ENCODE measurements around the gene CEP126.

The CEP126 gene

GRCh38 chr11:101914738-101915426 lies at the start of gene CEP126:
Gene CEP126, plus strand, starts transcription at chr11:101915010. Its CDS starts 275 bp downstream, at chr11:101915285.
- FAIRE-seq = peak; percentile 99

GRCh38 chr11:101866619-101867491 lies 48.0 kb upstream of the CEP126 start:
- FAIRE-seq = peak; percentile 92

More at GRCh38 chr11:101914738-101915426, at the start of gene CEP126:
- DNase-seq (ENCODE audit: insufficient read length, low spot score) = peak; percentile 96

GRCh38 chr11:101867951-101868350 lies 46.9 kb upstream of the CEP126 start:
- FAIRE-seq (peak; percentile 52), DNase-seq (ENCODE audit: insufficient read length, low spot score) (no peak)

More at GRCh38 chr11:101866619-101867491, 48.0 kb upstream of the CEP126 start:
- peak; percentile 51 for DNase-seq (ENCODE audit: insufficient read length, low spot score)

GRCh38 chr11:101870510-101870909 lies 44.3 kb upstream of the CEP126 start:
- FAIRE-seq (peak; percentile 94), DNase-seq (ENCODE audit: insufficient read length, low spot score) (peak; percentile 59)

- FAIRE-seq (peak; percentile 95), DNase-seq (ENCODE audit: insufficient read length, low spot score) (no peak)
Measured at GRCh38 chr11:101872171-101872882, 42.5 kb upstream of the CEP126 start.

GRCh38 chr11:101880222-101880621 lies 34.6 kb upstream of the CEP126 start:
- peak; percentile 35 for DNase-seq (ENCODE audit: insufficient read length, low spot score)
- FAIRE-seq = peak; percentile 83

GRCh38 chr11:101881586-101881985 lies 33.2 kb upstream of the CEP126 start:
- peak; percentile 33 for FAIRE-seq
- no peak for DNase-seq (ENCODE audit: insufficient read length, low spot score)

GRCh38 chr11:101885631-101886030 lies 29.2 kb upstream of the CEP126 start:
- FAIRE-seq (peak; percentile 48), DNase-seq (ENCODE audit: insufficient read length, low spot score) (no peak)

GRCh38 chr11:101889767-101890166 lies 25.0 kb upstream of the CEP126 start:
- DNase-seq (ENCODE audit: insufficient read length, low spot score) (no peak), FAIRE-seq (peak; percentile 33)

GRCh38 chr11:101894505-101894904 lies 20.3 kb upstream of the CEP126 start:
- FAIRE-seq = no peak

GRCh38 chr11:101907815-101908214 lies 7.0 kb upstream of the CEP126 start:
- no peak for FAIRE-seq

More at GRCh38 chr11:101894505-101894904, 20.3 kb upstream of the CEP126 start:
- DNase-seq (ENCODE audit: insufficient read length, low spot score) = no peak

GRCh38 chr11:101909087-101909486 lies 5.7 kb upstream of the CEP126 start:
- no peak for DNase-seq (ENCODE audit: insufficient read length, low spot score)
- FAIRE-seq = no peak

More at GRCh38 chr11:101907815-101908214, 7.0 kb upstream of the CEP126 start:
- DNase-seq (ENCODE audit: insufficient read length, low spot score) = no peak

GRCh38 chr11:101912823-101913284 lies 2.0 kb upstream of the CEP126 start:
- FAIRE-seq (peak; percentile 94), DNase-seq (ENCODE audit: insufficient read length, low spot score) (no peak)

GRCh38 chr11:101913656-101914055 lies 1.2 kb upstream of the CEP126 start:
- DNase-seq (ENCODE audit: insufficient read length, low spot score) = no peak
- no peak for FAIRE-seq

GRCh38 chr11:101914341-101914737 lies 471 bp upstream of the CEP126 start:
- DNase-seq (ENCODE audit: insufficient read length, low spot score) (peak; percentile 37), FAIRE-seq (no peak)

- DNase-seq (ENCODE audit: insufficient read length, low spot score) (peak; percentile 30), FAIRE-seq (peak; percentile 76)
Measured at GRCh38 chr11:101915791-101916291, 1.0 kb downstream of the CEP126 start.

- no peak for DNase-seq (ENCODE audit: insufficient read length, low spot score)
- FAIRE-seq = no peak
Measured at GRCh38 chr11:101916422-101916821, 1.6 kb downstream of the CEP126 start, which contains the start of gene ANGPTL5. Gene ANGPTL5, minus strand, starts transcription at chr11:101916522. Its CDS starts 8,613 bp downstream, at chr11:101907909.

- DNase-seq (ENCODE audit: insufficient read length, low spot score) = no peak
- FAIRE-seq = no peak
Measured at GRCh38 chr11:101917226-101917625, 2.4 kb downstream of the CEP126 start.

GRCh38 chr11:101920992-101921391 lies 6.2 kb downstream of the CEP126 start:
- FAIRE-seq = no peak

GRCh38 chr11:101923554-101923953 lies 8.7 kb downstream of the CEP126 start:
- FAIRE-seq = no peak
- DNase-seq (ENCODE audit: insufficient read length, low spot score) = no peak

More at GRCh38 chr11:101920992-101921391, 6.2 kb downstream of the CEP126 start:
- no peak for DNase-seq (ENCODE audit: insufficient read length, low spot score)

Data from HTR-8/SVneo (cell line).